Endothelial cell of umbilical vein (primary cell): ENCODE data around the gene OXLD1.

ENCODE experiments used
- CTCF ChIP-seq, 2 donors: IDR thresholded peaks; 1 replicate in 1 of 2; 2 replicates in 1 of 2; pipeline ENCODE4 v1.5.1; 2011; ENCODE audit warnings: low read length in 2 of 2, mild to moderate bottlenecking in 2 of 2, moderate library complexity in 2 of 2, control low read depth in 1 of 2, inconsistent platforms in 1 of 2, low read depth in 1 of 2; ENCODE audit not compliant: insufficient read depth in 1 of 2; ENCODE audit errors: extremely low read depth in 1 of 2
- EZH2 ChIP-seq: IDR thresholded peaks from 2 replicates; pipeline ENCODE4 v1.6.1; 2012; ENCODE audit warnings: borderline replicate concordance, low read depth, mild to moderate bottlenecking, moderate library complexity, low read length, inconsistent platforms; ENCODE audit not compliant: severe bottlenecking
- MYC ChIP-seq: IDR thresholded peaks from one replicate; pipeline ENCODE4 v1.6.1; 2011; ENCODE audit warnings: mild to moderate bottlenecking, low read depth, low read length
- POLR2A ChIP-seq: IDR thresholded peaks from 2 replicates; pipeline ENCODE4 v1.6.1; 2012; ENCODE audit warnings: low read depth, mild to moderate bottlenecking, control low read depth, low read length

- TF ChIP-seq CTCF (IDR thresholded peaks at IDR 0.05; ENCODE audit: extremely low read depth in 1 of 2, insufficient read depth in 1 of 2, low read depth in 1 of 2, low read length in 2 of 2) = no peak
- TF ChIP-seq EZH2 = no peak
- TF ChIP-seq POLR2A = no peak
- TF ChIP-seq MYC = no peak
Observed at GRCh38 chr17:81640011-81640410, 26.4 kb downstream of the OXLD1 start.
